ENCODE results near the gene NTM. TPM values are rescaled to one million over a fixed set of nuclear protein-coding genes. Genes with fewer than 3 reads are reported as not detected.

Gene NTM
- total and polyA plus RNA-seq, 2 of the 8 experiments (the other 6 are each of a cell fraction or from before 2014, with no cell fraction given): 13.4 to 20.0 TPM

DNA sequence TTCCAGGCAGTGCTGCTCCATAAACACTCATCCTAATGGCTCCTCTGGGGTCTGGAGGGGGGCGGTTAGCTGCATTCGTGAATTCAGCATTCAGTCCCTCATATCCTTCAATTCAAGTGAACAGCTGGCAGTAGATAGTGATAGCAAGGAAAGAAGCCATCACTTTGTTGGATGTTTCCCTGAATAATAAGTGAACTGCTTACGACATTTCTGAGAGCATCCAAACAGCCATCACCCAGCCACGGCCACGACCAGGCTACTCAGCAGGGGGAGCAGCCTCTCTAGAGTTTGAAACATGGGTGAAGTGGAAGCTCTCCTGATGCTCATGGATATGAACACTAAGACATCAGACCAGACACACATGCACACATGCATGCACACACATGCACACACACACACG is 163.6 kb downstream of the NTM start (continued):
- TF ChIP-seq CHD7 (IDR thresholded peaks at IDR 0.05; ENCODE audit: insufficient replicate concordance, low read length) (no peak), SUZ12 (IDR thresholded peaks at IDR 0.05; ENCODE audit: low read length) (no peak), TAF7 (optimal IDR thresholded peaks at IDR 0.05; ENCODE audit: borderline replicate concordance, low read depth, low read length) (no peak), JUND (IDR thresholded peaks at IDR 0.05; ENCODE audit: low read length) (no peak), KDM5A (IDR thresholded peaks at IDR 0.05; ENCODE audit: low read length) (no peak), ASH2L (IDR thresholded peaks at IDR 0.05; ENCODE audit: low read length) (no peak), JUN (IDR thresholded peaks at IDR 0.05; ENCODE audit: low read depth, low read length) (no peak)
